Activated naive CD4-positive, alpha-beta T cell treated with anti-CD3 and anti-CD28 coated beads, Interleukin-2, amount 50 U/mL, for 72 hours (primary cell): ENCODE data around the gene NTHL1. TPM values are rescaled to one million over a fixed set of nuclear protein-coding genes. Genes with fewer than 3 reads are reported as not detected.

ENCODE experiments used
- ATAC-seq, 2 donors: fragments of 150-1000 bp; cut with Tn5 transposase; 2 replicates each; pipeline ENCODE4 v1.10.0; 2021; ENCODE audit warnings: mild to moderate bottlenecking in 2 of 2, moderate library complexity in 2 of 2
- DNase-seq, 2 donors: peaks; one replicate each; pipeline ENCODE4 v3.0.0; 2021 to 2022; ENCODE audit warnings: low spot score in 2 of 2
- H3K27ac Mint-ChIP-seq, 2 donors: one replicate each; pipeline ENCODE4 v1.8.0; 2022; ENCODE audit warnings: mild to moderate bottlenecking in 2 of 2, mixed read lengths in 2 of 2
- H3K36me3 Mint-ChIP-seq, 2 donors: one replicate each; pipeline ENCODE4 v1.8.0; 2022; ENCODE audit warnings: mixed read lengths in 2 of 2
- H3K9me3 Mint-ChIP-seq, 2 donors: one replicate each; pipeline ENCODE4 v1.8.0; 2022; ENCODE audit warnings: mixed read lengths in 2 of 2
- total RNA-seq, 2 donors: library from RNA; stranded (reverse); gene quantifications; one replicate each; pipeline ENCODE4 v1.2.3, GENCODE V29; 2022

The NTHL1 gene
- total RNA-seq, 2 donors from 2014 or later, result 21.6 to 25.3 TPM

- Mint-ChIP-seq H3K27ac (no peak overlapping the region), H3K9me3 (no peaks in the 10 kb centered on the region), H3K36me3 (no peaks in the 10 kb centered on the region)
- no peak for ATAC-seq
- DNase-seq, result no peak
These were observed 18.9 kb downstream of the NTHL1 start for GRCh38 chr16:2028620-2029220.

- ATAC-seq, result no peak
- Mint-ChIP-seq H3K9me3 (no peaks in the 10 kb centered on the region), H3K36me3 (no peaks in the 10 kb centered on the region), H3K27ac (no peak overlapping the region)
- DNase-seq, result no peak
These were observed 19.5 kb downstream of the NTHL1 start for GRCh38 chr16:2028146-2028545.

DNA sequence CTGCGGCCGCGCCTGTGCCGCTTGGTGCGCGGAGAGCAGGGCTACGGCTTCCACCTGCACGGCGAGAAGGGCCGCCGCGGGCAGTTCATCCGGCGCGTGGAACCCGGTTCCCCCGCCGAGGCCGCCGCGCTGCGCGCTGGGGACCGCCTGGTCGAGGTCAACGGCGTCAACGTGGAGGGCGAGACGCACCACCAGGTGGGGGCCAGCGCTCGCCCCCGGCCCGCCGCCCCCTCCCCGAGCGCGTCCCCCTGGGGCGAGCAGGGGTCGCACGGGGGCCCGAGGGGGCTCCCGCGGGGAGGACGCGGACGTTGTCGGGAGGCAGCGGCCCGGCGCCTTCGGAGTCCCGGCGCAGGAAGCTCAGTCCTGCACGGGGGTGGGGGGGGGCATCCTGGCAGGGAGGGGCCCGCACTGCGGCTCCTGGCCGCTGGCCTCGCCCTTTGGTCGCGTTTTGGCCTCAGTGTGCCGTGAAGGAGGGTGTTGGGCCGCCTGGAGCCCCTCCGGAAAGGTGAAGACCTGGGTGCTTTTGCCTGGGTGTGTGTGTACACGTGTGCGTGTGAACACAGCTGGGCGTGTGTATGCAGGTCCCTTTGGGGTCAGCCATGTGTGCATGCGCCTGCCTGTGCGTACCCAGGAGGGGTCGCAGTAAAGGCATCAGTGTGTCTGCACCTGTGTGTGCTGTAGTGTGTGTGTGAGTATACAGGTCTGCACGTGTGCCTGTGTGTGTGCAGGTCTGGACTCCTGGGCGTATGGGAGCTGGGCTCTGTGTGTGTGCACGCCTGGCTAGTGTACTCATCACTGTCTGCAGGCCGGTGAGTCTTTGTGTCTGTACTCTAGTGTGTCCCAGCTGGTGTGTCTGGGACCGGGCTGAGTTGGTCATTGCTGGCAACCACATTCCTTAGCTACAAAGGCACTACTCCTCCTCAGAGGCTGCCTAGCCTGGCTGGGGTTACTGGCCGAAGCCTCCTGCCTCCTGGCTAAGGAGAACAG, 20.3 kb downstream of the NTHL1 start:
- Mint-ChIP-seq H3K9me3 (no peaks in the 10 kb centered on the region), H3K27ac (no peak overlapping the region), H3K36me3 (no peaks in the 10 kb centered on the region)
- peak in 1 of 2 donors; percentile 4 for ATAC-seq
- no peak for DNase-seq

- no peaks in the 10 kb centered on the region for H3K36me3 Mint-ChIP-seq
- DNase-seq (no peak), ATAC-seq (peak in 1 of 2 donors; percentile 22)
- H3K27ac Mint-ChIP-seq, result no peak within 1 kb of the TSS
- no peaks in the 10 kb centered on the region for H3K9me3 Mint-ChIP-seq
These were observed 21.1 kb downstream of the NTHL1 start, which contains the start of gene NHERF2 for GRCh38 chr16:2026461-2027023. TSS of gene NHERF2 (plus strand) at chr16:2026902. CDS start at chr16:2027006, 104 bp downstream.

DNA sequence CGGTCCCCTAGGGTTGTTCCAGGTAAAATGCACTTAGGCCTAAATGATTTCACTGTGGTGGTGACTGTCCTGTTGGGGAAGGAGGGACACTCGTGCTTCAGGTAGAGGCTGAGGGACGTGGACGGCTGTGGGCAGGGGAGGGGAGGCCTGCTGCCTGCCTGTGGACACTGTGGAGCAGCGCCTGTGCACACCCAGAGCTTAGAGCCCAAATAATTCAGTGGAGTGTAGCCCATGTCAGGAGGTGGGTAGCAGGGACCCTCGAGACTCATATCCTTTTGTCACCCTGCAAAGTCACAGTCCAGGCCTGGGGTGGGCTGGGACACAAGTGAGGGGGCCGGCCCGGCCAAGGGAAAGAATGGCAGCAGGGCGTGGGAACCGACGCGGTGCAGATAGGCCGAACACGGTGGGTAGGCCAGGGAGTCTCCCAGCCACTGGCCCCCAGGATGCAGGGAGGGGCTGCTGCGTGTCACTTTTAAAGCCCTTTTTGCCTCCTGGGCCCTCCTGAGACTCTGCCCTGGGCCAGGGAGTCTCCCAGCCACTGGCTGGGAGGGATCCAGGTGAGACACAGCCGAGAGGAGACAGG, 21.7 kb downstream of the NTHL1 start:
- DNase-seq (no peak), ATAC-seq (no peak)
- Mint-ChIP-seq H3K9me3 (no peaks in the 10 kb centered on the region), H3K36me3 (no peaks in the 10 kb centered on the region), H3K27ac (no peak overlapping the region)

GRCh38 chr16:2025251-2025650, 22.4 kb downstream of the NTHL1 start:
- H3K36me3 Mint-ChIP-seq, result no peaks in the 10 kb centered on the region

GRCh38 chr16:2024032-2024420, 23.6 kb downstream of the NTHL1 start:
- no peak for ATAC-seq
- H3K27ac Mint-ChIP-seq, result peak overlapping the region in 1 of 2 donors; percentile 66

More at GRCh38 chr16:2025251-2025650, 22.4 kb downstream of the NTHL1 start:
- Mint-ChIP-seq H3K27ac (peak overlapping the region in 1 of 2 donors; percentile 41), H3K9me3 (no peaks in the 10 kb centered on the region)
- ATAC-seq (no peak), DNase-seq (no peak)

DNA sequence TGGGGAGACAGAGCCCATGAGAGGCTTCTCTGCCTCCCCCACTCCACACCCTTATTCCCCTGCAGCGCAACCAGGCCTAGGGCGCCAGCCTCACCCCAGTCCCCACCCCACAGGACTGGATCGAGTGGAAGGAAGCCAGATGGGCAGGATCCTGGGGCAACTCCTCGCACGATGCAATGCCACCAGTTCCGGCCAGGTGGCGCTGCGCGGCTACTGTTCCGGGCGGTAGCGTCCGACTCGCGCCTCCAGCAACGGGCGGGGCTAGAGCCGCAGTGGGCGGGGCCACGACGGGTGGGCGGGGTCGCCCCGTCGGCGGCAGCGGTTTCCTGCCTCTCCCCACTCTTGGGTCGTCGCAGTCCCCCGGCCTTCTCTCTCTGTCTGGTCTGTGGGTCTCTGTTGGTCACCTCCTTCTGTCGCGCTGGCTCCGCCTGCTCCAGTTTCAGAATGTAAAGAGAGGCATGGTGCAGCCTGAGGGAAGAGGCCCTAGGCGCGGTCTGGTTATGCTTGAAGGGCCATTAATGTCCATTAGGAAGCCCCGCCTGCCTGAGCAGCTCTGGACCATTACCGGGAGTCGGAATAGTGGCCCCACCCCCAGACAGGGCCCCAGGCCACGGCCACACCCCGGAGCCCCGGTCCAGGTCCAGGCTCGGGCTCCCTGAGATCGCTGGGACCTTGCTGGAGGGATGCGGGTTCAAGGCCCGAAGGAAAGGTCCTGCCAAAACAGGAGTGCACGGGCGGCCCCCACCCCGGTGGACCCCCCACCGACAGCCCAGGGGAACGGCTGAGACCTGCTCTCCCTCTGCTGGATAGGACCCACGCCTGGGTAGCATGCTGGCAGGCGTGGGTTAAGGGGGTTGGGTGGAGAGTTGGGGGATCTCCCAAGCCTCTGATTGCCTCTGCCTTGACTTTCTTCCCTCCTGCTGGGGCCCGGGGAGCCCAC, 24.3 kb downstream of the NTHL1 start:
- Mint-ChIP-seq H3K27ac (peak overlapping the region in 1 of 2 donors; percentile 71), H3K36me3 (no peaks in the 10 kb centered on the region), H3K9me3 (no peaks in the 10 kb centered on the region)
- ATAC-seq (peak; percentile 80 to 84), DNase-seq (peak; percentile 92 to 99)

More at GRCh38 chr16:2024032-2024420, 23.6 kb downstream of the NTHL1 start:
- DNase-seq, result no peak
- H3K9me3 Mint-ChIP-seq, result no peaks in the 10 kb centered on the region
- no peaks in the 10 kb centered on the region for H3K36me3 Mint-ChIP-seq

DNA sequence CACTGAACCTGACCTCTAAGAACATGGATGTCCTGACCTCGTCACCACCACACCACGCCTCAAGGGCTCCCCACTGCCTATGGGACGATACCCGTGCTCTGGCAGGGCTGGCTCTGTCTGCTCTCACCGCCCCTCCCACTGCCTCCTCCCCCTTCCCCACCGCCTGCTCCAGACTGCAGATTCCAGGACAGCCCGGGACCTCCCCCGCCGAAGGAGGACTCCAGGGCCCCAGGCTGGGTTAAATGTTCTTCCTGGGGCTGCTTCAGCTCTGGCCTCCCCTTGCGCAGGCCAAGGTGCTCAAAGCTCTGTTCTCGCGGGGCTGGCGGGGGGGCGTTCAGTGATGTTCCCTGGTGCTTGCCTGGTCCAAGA, 24.9 kb downstream of the NTHL1 start:
- peak; percentile 25 to 66 for ATAC-seq
- Mint-ChIP-seq H3K9me3 (no peaks in the 10 kb centered on the region), H3K27ac (peak overlapping the region in 1 of 2 donors; percentile 71), H3K36me3 (no peaks in the 10 kb centered on the region)
- no peak for DNase-seq

- Mint-ChIP-seq H3K9me3 (no peaks in the 10 kb centered on the region), H3K27ac (no peak overlapping the region), H3K36me3 (no peaks in the 10 kb centered on the region)
- ATAC-seq (no peak), DNase-seq (no peak)
These were observed 27.5 kb downstream of the NTHL1 start for GRCh38 chr16:2019921-2020831.

- Mint-ChIP-seq H3K27ac (no peak within 1 kb of the TSS), H3K36me3 (no peaks in the 10 kb centered on the region), H3K9me3 (no peaks in the 10 kb centered on the region)
- ATAC-seq (no peak), DNase-seq (peak in 1 of 2 donors; percentile 38)
These were observed 28.1 kb downstream of the NTHL1 start, which contains the start of gene NPW for GRCh38 chr16:2019518-2019920. TSS of gene NPW (plus strand) at chr16:2019785.

DNA sequence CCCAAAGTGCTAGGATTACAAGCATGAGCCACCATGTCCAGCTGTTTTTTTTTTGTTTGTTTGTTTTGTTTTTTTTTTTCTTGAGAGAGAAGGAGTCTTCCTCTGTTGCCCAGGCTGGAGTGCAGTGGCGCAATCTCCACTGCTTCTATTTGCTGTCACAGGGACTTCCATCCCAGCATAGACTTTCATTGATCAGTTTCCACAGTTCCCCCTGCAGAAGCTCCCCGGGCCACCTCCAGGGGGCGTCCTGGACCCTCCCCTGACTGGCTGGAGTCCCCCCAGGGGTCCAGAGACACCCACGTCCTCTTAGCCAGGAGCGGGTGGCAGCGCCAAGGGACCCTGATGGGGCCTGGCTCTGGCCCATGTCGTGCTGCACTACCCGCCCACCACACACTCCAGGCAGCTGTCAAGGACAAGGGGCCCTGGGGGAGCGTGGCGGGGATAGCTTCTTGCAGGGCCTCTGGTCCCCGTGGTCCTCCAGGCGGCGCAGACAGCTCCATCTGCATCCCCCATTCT, 31.2 kb downstream of the NTHL1 start:
- DNase-seq, result peak in 1 of 2 donors; percentile 52
- H3K9me3 Mint-ChIP-seq, result no peaks in the 10 kb centered on the region
- H3K36me3 Mint-ChIP-seq, result no peaks in the 10 kb centered on the region
- ATAC-seq, result peak in 1 of 2 donors; percentile 49
- H3K27ac Mint-ChIP-seq, result no peak overlapping the region

- no peaks in the 10 kb centered on the region for H3K36me3 Mint-ChIP-seq
- DNase-seq (no peak), ATAC-seq (no peak)
- H3K9me3 Mint-ChIP-seq, result no peaks in the 10 kb centered on the region
- no peak overlapping the region for H3K27ac Mint-ChIP-seq
These were observed 31.8 kb downstream of the NTHL1 start for GRCh38 chr16:2015947-2016208.

- ATAC-seq (no peak), DNase-seq (no peak)
- Mint-ChIP-seq H3K9me3 (no peaks in the 10 kb centered on the region), H3K36me3 (peaks cover 1% of the 10 kb centered on the region in 2 donors), H3K27ac (no peak overlapping the region)
These were observed 32.3 kb downstream of the NTHL1 start for GRCh38 chr16:2015117-2015946.
